OCI-LY7 (cell line): ENCODE results near the gene METTL22. TPM values are rescaled to one million over a fixed set of nuclear protein-coding genes. Genes with fewer than 3 reads are reported as not detected.

Experiments
- BruUV-seq: library from RNA; stranded (reverse); fragments of 400-500 nt; replicated peaks from 2 replicates; lab custom pipeline; 2021; lab: Mats Ljungman, UMichigan
- CTCF ChIA-PET: fragments of 300-600 bp; sonication (Branson Sonifier 250); formaldehyde crosslinking; loops from one replicate; lab custom pipeline; 2022; ENCODE audit warnings: antibody characterized with exemption; ENCODE audit not compliant: unreplicated experiment; lab: Charles Lee
- POLR2A ChIA-PET: fragments of 300-600 bp; sonication (Branson Sonifier 250); formaldehyde crosslinking; loops from one replicate; lab custom pipeline; 2022; ENCODE audit warnings: antibody characterized with exemption; lab: Charles Lee
- DNase-seq: peaks from one replicate; pipeline ENCODE4 v3.0.0-alpha.2; 2015; ENCODE audit warnings: low spot score
- H2AFZ ChIP-seq: fragments of 200-600 bp; sonication (generic), shearing (Covaris generic); 2 replicates; pipeline ENCODE4 v1.6.1; 2014; ENCODE audit warnings: mild to moderate bottlenecking, antibody characterized with exemption, low read length, moderate library complexity
- H3K27ac ChIP-seq: fragments of 200-600 bp; sonication (generic); 2 replicates; pipeline ENCODE4 v1.5.1; 2014; ENCODE audit warnings: mixed run types, low read depth, mild to moderate bottlenecking, moderate library complexity, low read length, inconsistent platforms; ENCODE audit not compliant: poor library complexity, severe bottlenecking
- H3K36me3 ChIP-seq: fragments of 200-600 bp; sonication (generic); 2 replicates; pipeline ENCODE4 v1.6.1; 2014; ENCODE audit warnings: mild to moderate bottlenecking, antibody characterized with exemption, low read length, moderate library complexity, mixed read lengths; ENCODE audit not compliant: insufficient read depth
- H3K4me1 ChIP-seq: fragments of 200-600 bp; sonication (generic); 2 replicates; pipeline ENCODE4 v1.5.1; 2014; ENCODE audit warnings: mild to moderate bottlenecking, low read length; ENCODE audit not compliant: insufficient read depth, poor library complexity, severe bottlenecking
- H3K4me2 ChIP-seq: fragments of 200-600 bp; sonication (generic); 2 replicates; pipeline ENCODE4 v1.6.1; 2014; ENCODE audit warnings: mild to moderate bottlenecking, low read length
- H3K4me3 ChIP-seq: fragments of 200-600 bp; sonication (generic); 2 replicates; pipeline ENCODE4 v1.5.1; 2014; ENCODE audit warnings: mild to moderate bottlenecking, low read depth, low read length; ENCODE audit not compliant: poor library complexity, severe bottlenecking
- H3K79me2 ChIP-seq: fragments of 200-600 bp; sonication (generic); 2 replicates; pipeline ENCODE4 v1.6.1; 2016; ENCODE audit warnings: low read depth, mild to moderate bottlenecking, low read length, moderate library complexity, mixed read lengths; ENCODE audit not compliant: insufficient read depth
- H3K9me2 ChIP-seq: fragments of 200-600 bp; sonication (generic); 2 replicates; pipeline ENCODE4 v1.6.1; 2016; ENCODE audit warnings: mild to moderate bottlenecking, low read length, mixed read lengths; ENCODE audit not compliant: insufficient read depth
- H3K9me3 ChIP-seq: fragments of 200-600 bp; sonication (generic); 2 replicates; pipeline ENCODE4 v1.6.1; 2014; ENCODE audit warnings: mild to moderate bottlenecking, mixed run types, low read length, mixed read lengths
- H4K20me1 ChIP-seq: fragments of 200-600 bp; sonication (generic); 2 replicates; pipeline ENCODE4 v1.6.1; 2014; ENCODE audit warnings: mild to moderate bottlenecking, antibody characterized with exemption, low read length, moderate library complexity, mixed read lengths; ENCODE audit not compliant: insufficient read depth
- CTCF ChIP-seq: fragments of 200-600 bp; sonication (generic); conservative IDR thresholded peaks from 2 replicates; pipeline ENCODE4 v1.5.1; 2014; ENCODE audit warnings: mild to moderate bottlenecking, antibody characterized with exemption, low read length, moderate library complexity, mixed read lengths
- EZH2phosphoT487 ChIP-seq: fragments of 200-600 bp; sonication (generic); IDR thresholded peaks from 2 replicates; pipeline ENCODE4 v1.6.1; 2018; ENCODE audit warnings: low read depth, borderline replicate concordance, mild to moderate bottlenecking, mixed run types, antibody characterized with exemption, low read length, moderate library complexity, mixed read lengths
- intact Hi-C: fragments of 100-400 bp; cut with micrococcal nuclease; formaldehyde crosslinking; loops from one replicate; pipeline ENCODE4 v1.10.0; 2022; ENCODE audit not compliant: unreplicated experiment
- total RNA-seq, 2 experiments: library from RNA; depleted of rRNA in 1 of 2; stranded (reverse); fragments of >200 nt in 1 of 2; shearing (Covaris generic) in 1 of 2; gene quantifications; 2 replicates each; pipeline ENCODE4 v1.2.3, GENCODE V29; 2014 to 2022

The METTL22 gene
- total RNA-seq, 2 experiments from 2014 or later, result 22.4 to 55.0 TPM

- intact Hi-C loops, result no loop called here
- Histone ChIP-seq H3K4me3 (no peak overlapping the region), H3K36me3 (peaks cover 5% of the 10 kb centered on the region; the same call in 1 of the 2 replicates), H3K4me1 (peaks cover 9% of the 10 kb centered on the region), H4K20me1 (no peaks in the 10 kb centered on the region), H3K27ac (no peak overlapping the region), H2AFZ (no peak overlapping the region), H3K9me3 (no peaks in the 10 kb centered on the region), H3K9me2 (no peaks in the 10 kb centered on the region), H3K79me2 (peaks cover 21% of the 10 kb centered on the region; the same call in 1 of the 2 replicates), H3K4me2 (no peak overlapping the region)
- ChIA-PET CTCF (no interaction called here), POLR2A (interaction anchor here (0.7 kb wide), 1 partner anchor 129 kb away, joined by 5 read pairs; no protein-coding TSS in a partner anchor)
- DNase-seq, result no peak
- TF ChIP-seq EZH2phosphoT487 (no peak), CTCF (no peak)
- BruUV-seq, result no TSS peak
These were observed 1.7 kb upstream of the METTL22 start for GRCh38 chr16:8619671-8620370.

- TF ChIP-seq CTCF, result no peak
- no peak for TF ChIP-seq EZH2phosphoT487
- DNase-seq, result no peak
- Histone ChIP-seq H3K9me2 (no peaks in the 10 kb centered on the region), H3K9me3 (no peaks in the 10 kb centered on the region), H2AFZ (no peak overlapping the region), H3K79me2 (peaks cover 21% of the 10 kb centered on the region; the same call in 1 of the 2 replicates), H3K4me2 (no peak overlapping the region), H3K4me1 (peaks cover 9% of the 10 kb centered on the region), H4K20me1 (no peaks in the 10 kb centered on the region), H3K36me3 (peaks cover 7% of the 10 kb centered on the region), H3K4me3 (no peak overlapping the region), H3K27ac (no peak overlapping the region)
- intact Hi-C loops, result no loop called here
- BruUV-seq, result no TSS peak
- CTCF ChIA-PET, result no interaction called here
- POLR2A ChIA-PET, result interaction anchor here (0.6 to 0.7 kb wide), 2 partner anchors 129 to 231 kb away, joined by 3 to 5 read pairs; no protein-coding TSS in a partner anchor
These were observed 963 bp upstream of the METTL22 start for GRCh38 chr16:8620535-8620934.

- Histone ChIP-seq H3K4me1 (peaks cover 9% of the 10 kb centered on the region), H3K79me2 (peaks cover 21% of the 10 kb centered on the region; the same call in 1 of the 2 replicates), H3K9me2 (no peaks in the 10 kb centered on the region), H3K4me3 (peak overlapping the region; percentile 93), H3K9me3 (no peaks in the 10 kb centered on the region), H3K4me2 (peak overlapping the region; percentile 78), H3K27ac (no peak overlapping the region), H3K36me3 (peaks cover 14% of the 10 kb centered on the region), H2AFZ (peak overlapping the region; percentile 87), H4K20me1 (no peaks in the 10 kb centered on the region)
- intact Hi-C loops, result no loop called here
- ChIA-PET CTCF (no interaction called here), POLR2A (interaction anchor here (0.5 to 0.6 kb wide), 4 partner anchors 108 to 1677 kb away, joined by 3 read pairs; no protein-coding TSS in a partner anchor)
- no TSS peak for BruUV-seq
- no peak for DNase-seq
- no peak for TF ChIP-seq EZH2phosphoT487
- TF ChIP-seq CTCF, result no peak
These were observed 301 bp upstream of the METTL22 start for GRCh38 chr16:8621222-8621571.
